ENCODE results near the gene CIZ1.
A peak's percentile ranks its signal among the peaks of the same experiment; 100 is the strongest.

The CIZ1 gene

GRCh38 chr9:128222880-128223670, 31.7 kb upstream of the CIZ1 start:
- Histone ChIP-seq H3K36me3 (ENCODE audit: control insufficient read depth in 2 of 2, insufficient read depth in 2 of 2, low read length in 2 of 2) (no peaks in the 10 kb centered on the region), H3K4me3 (ENCODE audit: low read length in 2 of 2) (no peak overlapping the region), H3K9ac (ENCODE audit: low read length in 2 of 2) (no peak overlapping the region), H3K27me3 (ENCODE audit: control insufficient read depth in 1 of 2, insufficient read depth in 2 of 2, low read length in 2 of 2) (no peaks in the 10 kb centered on the region), H3K27ac (ENCODE audit: low read length) (no peak overlapping the region), H3K9me3 (ENCODE audit: control insufficient read depth in 2 of 2, low read length in 2 of 2) (no peaks in the 10 kb centered on the region), H3K4me1 (ENCODE audit: control insufficient read depth, insufficient read depth, low read length) (peaks cover 12% of the 10 kb centered on the region)

- H3K4me3 ChIP-seq (ENCODE audit: low read length in 2 of 2): no peak overlapping the region
- no peaks in the 10 kb centered on the region for H3K27me3 ChIP-seq (ENCODE audit: control insufficient read depth in 1 of 2, insufficient read depth in 2 of 2, low read length in 2 of 2)
- H3K9me3 ChIP-seq (ENCODE audit: control insufficient read depth in 2 of 2, low read length in 2 of 2): no peaks in the 10 kb centered on the region
- no peak overlapping the region for H3K27ac ChIP-seq (ENCODE audit: low read length)
- H3K36me3 ChIP-seq (ENCODE audit: control insufficient read depth in 2 of 2, insufficient read depth in 2 of 2, low read length in 2 of 2): no peaks in the 10 kb centered on the region
- peaks cover 12% of the 10 kb centered on the region for H3K4me1 ChIP-seq (ENCODE audit: control insufficient read depth, insufficient read depth, low read length)
- H3K9ac ChIP-seq (ENCODE audit: low read length in 2 of 2): no peak overlapping the region
Observed at GRCh38 chr9:128222026-128222425, 30.7 kb upstream of the CIZ1 start.

- no peak overlapping the region for H3K27ac ChIP-seq (ENCODE audit: low read length)
- H3K9me3 ChIP-seq (ENCODE audit: control insufficient read depth in 2 of 2, low read length in 2 of 2): no peaks in the 10 kb centered on the region
- no peaks in the 10 kb centered on the region for H3K36me3 ChIP-seq (ENCODE audit: control insufficient read depth in 2 of 2, insufficient read depth in 2 of 2, low read length in 2 of 2)
- H3K9ac ChIP-seq (ENCODE audit: low read length in 2 of 2): no peak overlapping the region
- H3K27me3 ChIP-seq (ENCODE audit: control insufficient read depth in 1 of 2, insufficient read depth in 2 of 2, low read length in 2 of 2): no peaks in the 10 kb centered on the region
- H3K4me1 ChIP-seq (ENCODE audit: control insufficient read depth, insufficient read depth, low read length): peaks cover 23% of the 10 kb centered on the region
- H3K4me3 ChIP-seq (ENCODE audit: low read length in 2 of 2): no peak overlapping the region
Observed at GRCh38 chr9:128219831-128220230, 28.5 kb upstream of the CIZ1 start.

- peak overlapping the region; percentile 62 to 74 for H3K4me3 ChIP-seq (ENCODE audit: low read length in 2 of 2)
- H3K27ac ChIP-seq (ENCODE audit: low read length): no peak overlapping the region
- peak overlapping the region; percentile 11 to 47 for H3K9ac ChIP-seq (ENCODE audit: low read length in 2 of 2)
- H3K27me3 ChIP-seq (ENCODE audit: control insufficient read depth in 1 of 2, insufficient read depth in 2 of 2, low read length in 2 of 2): no peaks in the 10 kb centered on the region
- H3K4me1 ChIP-seq (ENCODE audit: control insufficient read depth, insufficient read depth, low read length): peaks cover 25% of the 10 kb centered on the region
- H3K9me3 ChIP-seq (ENCODE audit: control insufficient read depth in 2 of 2, low read length in 2 of 2): no peaks in the 10 kb centered on the region
- no peaks in the 10 kb centered on the region for H3K36me3 ChIP-seq (ENCODE audit: control insufficient read depth in 2 of 2, insufficient read depth in 2 of 2, low read length in 2 of 2)
Observed at GRCh38 chr9:128218518-128219389, 27.4 kb upstream of the CIZ1 start.

- H3K36me3 ChIP-seq (ENCODE audit: control insufficient read depth in 2 of 2, insufficient read depth in 2 of 2, low read length in 2 of 2): no peaks in the 10 kb centered on the region
- peak overlapping the region; percentile 62 to 74 for H3K4me3 ChIP-seq (ENCODE audit: low read length in 2 of 2)
- peaks cover 25% of the 10 kb centered on the region for H3K4me1 ChIP-seq (ENCODE audit: control insufficient read depth, insufficient read depth, low read length)
- no peaks in the 10 kb centered on the region for H3K9me3 ChIP-seq (ENCODE audit: control insufficient read depth in 2 of 2, low read length in 2 of 2)
- H3K27me3 ChIP-seq (ENCODE audit: control insufficient read depth in 1 of 2, insufficient read depth in 2 of 2, low read length in 2 of 2): no peaks in the 10 kb centered on the region
- H3K9ac ChIP-seq (ENCODE audit: low read length in 2 of 2): peak overlapping the region; percentile 11 to 47
- H3K27ac ChIP-seq (ENCODE audit: low read length): no peak overlapping the region
Observed at GRCh38 chr9:128218172-128218517, 26.8 kb upstream of the CIZ1 start.

GRCh38 chr9:128216781-128217553, 25.6 kb upstream of the CIZ1 start:
- Histone ChIP-seq H3K27ac (ENCODE audit: low read length) (peak overlapping the region; percentile 11), H3K4me3 (ENCODE audit: low read length in 2 of 2) (no peak overlapping the region), H3K9ac (ENCODE audit: low read length in 2 of 2) (no peak overlapping the region)

GRCh38 chr9:128215491-128216409, 24.4 kb upstream of the CIZ1 start:
- H3K9ac ChIP-seq (ENCODE audit: low read length in 2 of 2): no peak overlapping the region
- H3K4me1 ChIP-seq (ENCODE audit: control insufficient read depth, insufficient read depth, low read length): peaks cover 25% of the 10 kb centered on the region
- H3K9me3 ChIP-seq (ENCODE audit: control insufficient read depth in 2 of 2, low read length in 2 of 2): no peaks in the 10 kb centered on the region
- no peaks in the 10 kb centered on the region for H3K27me3 ChIP-seq (ENCODE audit: control insufficient read depth in 1 of 2, insufficient read depth in 2 of 2, low read length in 2 of 2)
- H3K36me3 ChIP-seq (ENCODE audit: control insufficient read depth in 2 of 2, insufficient read depth in 2 of 2, low read length in 2 of 2): no peaks in the 10 kb centered on the region
- H3K4me3 ChIP-seq (ENCODE audit: low read length in 2 of 2): peak overlapping the region in 1 of 2 donors; percentile 8
- H3K27ac ChIP-seq (ENCODE audit: low read length): peak overlapping the region; percentile 31

More at GRCh38 chr9:128216781-128217553, 25.6 kb upstream of the CIZ1 start:
- Histone ChIP-seq H3K9me3 (ENCODE audit: control insufficient read depth in 2 of 2, low read length in 2 of 2) (no peaks in the 10 kb centered on the region), H3K27me3 (ENCODE audit: control insufficient read depth in 1 of 2, insufficient read depth in 2 of 2, low read length in 2 of 2) (no peaks in the 10 kb centered on the region), H3K4me1 (ENCODE audit: control insufficient read depth, insufficient read depth, low read length) (peaks cover 25% of the 10 kb centered on the region), H3K36me3 (ENCODE audit: control insufficient read depth in 2 of 2, insufficient read depth in 2 of 2, low read length in 2 of 2) (no peaks in the 10 kb centered on the region)

- Histone ChIP-seq H3K27me3 (ENCODE audit: control insufficient read depth in 1 of 2, insufficient read depth in 2 of 2, low read length in 2 of 2) (no peaks in the 10 kb centered on the region), H3K4me1 (ENCODE audit: control insufficient read depth, insufficient read depth, low read length) (peaks cover 25% of the 10 kb centered on the region), H3K9ac (ENCODE audit: low read length in 2 of 2) (no peak overlapping the region), H3K4me3 (ENCODE audit: low read length in 2 of 2) (peak overlapping the region in 1 of 2 donors; percentile 8), H3K27ac (ENCODE audit: low read length) (peak overlapping the region; percentile 31), H3K36me3 (ENCODE audit: control insufficient read depth in 2 of 2, insufficient read depth in 2 of 2, low read length in 2 of 2) (no peaks in the 10 kb centered on the region), H3K9me3 (ENCODE audit: control insufficient read depth in 2 of 2, low read length in 2 of 2) (no peaks in the 10 kb centered on the region)
Observed at GRCh38 chr9:128214571-128215490, 23.5 kb upstream of the CIZ1 start.

GRCh38 chr9:128213746-128214497, 22.6 kb upstream of the CIZ1 start:
- H3K4me3 ChIP-seq (ENCODE audit: low read length in 2 of 2): no peak overlapping the region
- H3K4me1 ChIP-seq (ENCODE audit: control insufficient read depth, insufficient read depth, low read length): peaks cover 21% of the 10 kb centered on the region
- no peak overlapping the region for H3K9ac ChIP-seq (ENCODE audit: low read length in 2 of 2)
- H3K27me3 ChIP-seq (ENCODE audit: control insufficient read depth in 1 of 2, insufficient read depth in 2 of 2, low read length in 2 of 2): no peaks in the 10 kb centered on the region
- no peak overlapping the region for H3K27ac ChIP-seq (ENCODE audit: low read length)
- no peaks in the 10 kb centered on the region for H3K9me3 ChIP-seq (ENCODE audit: control insufficient read depth in 2 of 2, low read length in 2 of 2)
- H3K36me3 ChIP-seq (ENCODE audit: control insufficient read depth in 2 of 2, insufficient read depth in 2 of 2, low read length in 2 of 2): no peaks in the 10 kb centered on the region
